Limb (tissue), 2 donors: ENCODE data around the gene TCEAL3.
"Not testable (repeated sequence)": the region's sequence is repeated elsewhere in the genome, so short reads cannot be mapped to it uniquely, and the experiment has no call there.

ENCODE experiments used
- DNase-seq, 2 donors: peaks; one replicate each; pipeline ENCODE4 v3.0.0-alpha.2; 2016; ENCODE audit errors: extremely low spot score in 2 of 2

TCEAL3 gene

DNA sequence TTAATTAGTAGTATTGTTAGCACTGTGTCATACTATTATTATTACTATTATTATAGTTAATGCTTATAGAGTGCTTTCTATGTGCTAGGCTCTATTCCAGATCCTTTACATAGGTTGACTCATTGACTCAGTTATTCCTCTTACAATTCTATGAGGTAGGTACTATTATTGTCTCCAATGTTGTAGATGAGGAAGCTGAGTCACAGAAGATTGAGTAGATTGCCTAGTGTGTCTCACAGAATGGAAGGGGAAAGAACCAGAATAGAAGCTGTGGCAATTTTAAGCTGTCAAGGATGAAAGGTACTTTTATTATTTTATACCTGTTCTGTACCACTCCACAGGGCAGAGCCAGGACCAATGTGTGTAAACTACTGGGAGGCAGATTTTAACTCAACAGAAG lies 19.1 kb downstream of the TCEAL3 start:
- DNase-seq = no peak

DNA sequence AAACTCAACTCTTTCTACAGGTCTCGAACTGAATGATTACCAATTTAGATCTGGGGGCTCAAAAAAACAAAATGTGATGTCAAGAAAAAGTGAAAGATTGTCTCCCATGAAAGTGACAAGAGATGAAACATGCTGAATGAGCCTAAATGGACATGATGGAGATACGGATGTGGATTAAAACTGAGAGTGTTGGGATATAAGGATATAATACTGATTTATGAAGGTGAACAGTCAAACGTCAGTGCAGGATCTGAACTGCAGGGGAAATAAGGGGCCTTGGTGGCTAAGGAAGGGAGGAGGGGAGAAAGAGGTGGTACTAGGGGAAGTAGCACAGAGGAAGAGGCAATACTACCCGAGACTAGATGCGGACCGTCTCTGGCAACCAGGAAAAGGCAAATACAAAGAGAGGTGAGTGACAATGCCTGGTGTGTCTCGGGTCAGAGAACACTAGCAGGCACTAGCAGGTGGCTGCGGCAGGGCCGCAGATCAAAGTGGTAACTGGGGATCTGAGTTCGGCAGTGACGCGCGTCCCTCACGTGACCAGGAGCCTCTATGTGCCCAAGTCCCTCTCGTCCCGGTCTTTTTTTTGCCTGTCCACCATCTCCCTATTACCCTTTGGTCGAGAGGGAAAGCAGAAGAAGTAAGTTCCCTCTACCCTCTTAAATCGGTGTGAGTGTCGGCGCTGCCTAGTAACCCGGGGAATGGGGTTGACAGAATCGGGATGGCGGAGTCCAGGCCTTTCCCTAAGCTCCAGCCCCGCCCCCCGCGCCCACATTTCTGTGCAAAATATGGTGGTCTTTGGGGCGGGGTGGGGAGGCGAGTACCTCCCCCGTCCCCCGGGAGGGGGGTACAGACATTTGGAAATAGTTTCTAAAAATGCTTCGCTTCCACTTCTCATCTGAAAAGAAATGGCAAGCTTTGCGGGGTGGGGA lies 20.9 kb downstream of the TCEAL3 start, which contains the start of gene TCEAL1:
Gene TCEAL1, plus strand, starts transcription at position 590 of the 932 bp plus-strand sequence. CDS start 942 bp downstream, outside the sequence.
- peak; percentile 26 to 83 for DNase-seq

DNA sequence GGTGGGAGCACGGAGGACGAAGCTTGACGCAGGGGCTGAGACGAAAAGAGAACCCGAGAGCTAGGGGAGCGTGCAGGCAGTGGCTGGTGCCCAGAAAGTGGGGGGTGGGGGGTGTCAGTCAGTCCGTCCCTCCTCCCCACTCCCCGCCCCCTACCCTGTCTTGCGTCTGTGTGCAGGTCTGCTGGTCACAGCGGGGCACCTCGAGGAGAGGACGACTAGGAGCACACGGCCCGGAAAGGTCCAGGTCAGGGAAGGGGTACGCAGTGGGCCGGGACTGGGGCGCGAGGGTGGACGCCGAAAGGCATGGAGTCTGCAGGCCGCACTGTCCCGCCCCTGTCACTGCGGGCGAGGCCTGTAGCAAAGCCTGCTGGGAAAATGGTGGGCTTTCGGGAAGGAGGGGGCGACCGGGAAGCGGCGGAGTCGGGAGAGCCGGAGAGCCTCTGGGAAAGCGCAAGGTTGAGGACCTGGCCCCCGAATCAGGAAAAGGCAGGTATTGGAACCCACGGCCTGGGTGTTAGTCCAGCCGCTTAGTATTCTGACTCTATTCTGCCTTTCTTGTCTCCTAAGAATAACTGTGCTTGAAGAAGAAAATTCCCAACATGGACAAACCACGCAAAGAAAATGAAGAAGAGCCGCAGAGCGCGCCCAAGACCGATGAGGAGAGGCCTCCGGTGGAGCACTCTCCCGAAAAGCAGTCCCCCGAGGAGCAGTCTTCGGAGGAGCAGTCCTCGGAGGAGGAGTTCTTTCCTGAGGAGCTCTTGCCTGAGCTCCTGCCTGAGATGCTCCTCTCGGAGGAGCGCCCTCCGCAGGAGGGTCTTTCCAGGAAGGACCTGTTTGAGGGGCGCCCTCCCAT lies 21.8 kb downstream of the TCEAL3 start:
- peak; percentile 70 to 85 for DNase-seq

DNA sequence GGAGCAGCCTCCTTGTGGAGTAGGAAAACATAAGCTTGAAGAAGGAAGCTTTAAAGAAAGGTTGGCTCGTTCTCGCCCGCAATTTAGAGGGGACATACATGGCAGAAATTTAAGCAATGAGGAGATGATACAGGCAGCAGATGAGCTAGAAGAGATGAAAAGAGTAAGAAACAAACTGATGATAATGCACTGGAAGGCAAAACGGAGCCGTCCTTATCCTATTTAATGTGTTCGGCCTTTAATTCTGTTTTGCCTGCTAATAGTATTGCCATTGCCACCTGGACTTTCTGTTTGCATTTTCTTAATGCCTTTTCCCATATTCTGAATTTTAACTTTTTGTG lies 22.4 kb downstream of the TCEAL3 start:
- DNase-seq = no peak

DNA sequence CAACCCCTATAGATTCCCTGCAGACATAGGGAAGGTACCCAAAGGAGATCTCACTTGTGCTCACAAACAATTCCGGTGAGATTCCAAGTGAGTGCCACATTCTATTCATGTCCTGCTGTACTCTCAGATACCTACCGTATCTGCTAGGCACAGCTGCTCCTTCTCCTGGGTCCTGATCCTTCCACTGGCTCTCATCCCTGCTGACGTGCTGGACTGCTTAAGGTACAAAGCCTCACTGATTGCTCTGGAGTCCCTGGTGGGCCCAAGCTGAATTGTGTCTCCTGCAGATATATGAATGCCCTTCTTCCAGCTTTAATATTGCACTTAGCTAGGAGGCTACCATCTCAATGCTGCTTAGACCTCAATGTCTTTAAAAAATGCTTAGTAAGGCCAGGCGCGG lies 23.4 kb downstream of the TCEAL3 start:
- no peak for DNase-seq

DNA sequence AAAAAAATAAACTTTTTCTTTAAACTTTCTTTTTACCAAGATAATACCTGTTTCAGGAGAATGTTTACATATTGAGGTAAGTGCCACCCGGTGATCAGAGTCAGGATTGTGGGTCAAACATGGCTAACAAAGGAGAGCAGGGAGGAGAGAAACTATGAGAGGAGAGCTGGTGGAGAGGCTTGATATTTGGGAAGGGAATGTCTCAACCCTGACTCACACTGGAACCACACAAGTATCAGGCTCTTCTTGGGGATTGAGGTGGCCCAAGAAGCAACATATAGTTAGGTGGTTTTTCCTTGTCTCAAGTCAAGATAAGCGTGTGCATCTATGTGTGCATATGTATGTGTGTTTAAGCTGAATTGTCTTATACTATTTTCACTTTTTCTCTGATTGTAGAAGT lies 27.7 kb downstream of the TCEAL3 start:
- no peak for DNase-seq

DNA sequence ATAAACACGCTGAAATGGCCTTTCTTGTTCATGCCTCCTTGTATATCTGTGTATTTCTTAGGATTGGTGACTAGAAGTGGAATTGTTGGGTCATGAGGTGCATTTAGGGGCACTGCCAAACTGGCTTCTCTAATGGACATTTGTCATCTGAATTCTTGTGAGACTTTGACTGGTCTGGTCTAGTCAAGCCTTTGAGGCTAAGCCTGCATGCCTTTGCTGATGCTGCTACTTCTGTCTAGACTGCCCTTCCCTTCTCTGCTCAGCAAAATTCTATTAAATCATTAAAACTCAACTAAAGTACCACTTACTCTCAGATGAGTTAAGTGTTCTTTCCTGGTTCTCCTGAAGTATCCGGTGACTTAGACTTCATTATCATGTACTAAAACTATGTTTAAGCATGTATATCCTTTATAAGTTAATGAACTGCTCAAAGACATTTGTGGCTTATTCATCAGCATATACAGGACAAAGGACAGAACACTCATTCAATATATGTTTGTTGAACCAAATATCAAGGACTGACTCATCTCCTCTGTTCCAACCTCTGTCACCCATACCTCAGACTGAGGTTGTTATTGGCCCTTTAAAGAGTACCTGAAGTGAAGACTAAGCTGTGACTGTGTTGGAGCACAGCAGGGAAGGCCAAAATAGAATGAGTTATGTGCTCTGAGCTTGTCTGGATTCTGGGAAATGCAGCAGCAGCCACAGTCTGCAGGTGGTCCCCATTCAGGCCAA lies 30.0 kb downstream of the TCEAL3 start:
- DNase-seq = no peak

DNA sequence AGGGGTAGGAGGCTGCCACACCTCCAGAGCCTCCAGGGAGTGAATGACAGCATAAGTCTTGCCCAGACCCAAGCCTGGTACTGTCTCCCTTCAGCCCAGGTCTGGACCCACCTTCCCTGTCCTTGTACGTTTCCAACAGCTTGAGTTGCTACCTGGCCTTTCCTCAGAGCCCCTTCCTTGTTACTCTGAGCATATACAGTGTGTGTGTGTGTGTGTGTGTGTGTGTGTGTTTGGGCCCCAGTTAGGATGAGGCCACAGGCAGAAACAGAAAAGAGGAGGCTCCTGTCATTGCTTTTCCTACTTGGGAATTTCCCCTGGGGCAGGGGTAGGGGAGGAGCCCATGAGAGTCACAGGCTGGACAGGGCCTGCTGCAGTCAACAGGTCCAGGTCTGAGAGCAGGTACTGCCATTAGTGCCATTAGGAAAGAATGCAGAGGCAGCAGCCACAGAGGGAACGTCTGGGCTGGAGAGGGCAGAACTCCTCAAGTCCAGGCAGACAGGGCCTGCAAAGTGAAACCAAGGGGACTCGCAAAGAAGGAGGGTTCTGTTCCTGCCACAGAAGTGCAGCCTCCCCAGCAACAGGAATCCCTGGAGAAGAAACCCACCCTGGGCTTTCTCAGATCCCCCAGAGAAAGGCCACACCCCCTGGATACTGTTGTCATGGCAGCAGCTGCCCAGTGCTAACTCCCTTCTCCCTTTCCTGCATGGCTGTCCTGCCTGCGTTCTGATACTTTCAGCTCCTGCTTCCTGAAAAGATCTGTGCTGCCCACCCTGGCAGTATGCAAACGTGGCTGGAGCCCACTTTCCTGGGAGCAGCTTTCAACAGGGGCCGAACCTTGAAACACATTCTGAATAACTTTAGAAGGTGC lies 30.9 kb downstream of the TCEAL3 start:
- DNase-seq = peak in 1 of 2 donors; percentile 54

DNA sequence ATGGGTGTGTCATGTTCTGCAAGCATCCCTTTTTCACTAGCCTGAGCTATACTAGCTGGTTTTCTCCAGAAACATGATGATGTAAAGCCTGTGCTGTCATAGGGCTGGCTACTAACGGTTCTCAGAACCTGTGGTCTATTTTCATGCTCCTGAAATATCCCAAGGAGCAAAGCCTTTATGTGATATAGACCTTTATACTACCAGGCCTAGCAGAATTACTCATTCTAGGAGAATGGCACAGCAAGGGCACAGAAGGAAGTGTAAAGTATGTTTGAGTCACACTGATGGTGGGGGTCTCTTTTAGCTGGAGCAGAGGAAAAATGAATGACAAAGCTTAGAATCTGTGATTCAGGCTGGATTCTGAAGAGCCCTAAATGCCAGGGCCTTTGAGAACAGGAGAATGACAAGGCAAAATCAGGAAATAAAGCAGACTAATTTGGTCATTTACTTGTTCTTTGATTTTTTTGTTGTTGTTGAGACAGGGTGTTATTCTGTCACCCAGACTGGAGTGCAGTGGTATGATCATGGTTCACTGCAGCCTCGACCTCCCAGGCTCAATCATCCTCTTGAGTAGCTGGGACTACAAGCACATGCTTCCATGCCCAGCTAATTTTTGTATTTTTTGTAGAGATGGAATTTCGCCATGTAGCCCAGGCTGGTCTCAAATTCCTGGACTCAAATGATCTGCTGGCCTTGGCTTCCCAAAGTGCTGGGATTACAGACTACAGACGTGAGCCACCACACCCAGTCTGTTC lies 32.8 kb downstream of the TCEAL3 start:
- no peak for DNase-seq

DNA sequence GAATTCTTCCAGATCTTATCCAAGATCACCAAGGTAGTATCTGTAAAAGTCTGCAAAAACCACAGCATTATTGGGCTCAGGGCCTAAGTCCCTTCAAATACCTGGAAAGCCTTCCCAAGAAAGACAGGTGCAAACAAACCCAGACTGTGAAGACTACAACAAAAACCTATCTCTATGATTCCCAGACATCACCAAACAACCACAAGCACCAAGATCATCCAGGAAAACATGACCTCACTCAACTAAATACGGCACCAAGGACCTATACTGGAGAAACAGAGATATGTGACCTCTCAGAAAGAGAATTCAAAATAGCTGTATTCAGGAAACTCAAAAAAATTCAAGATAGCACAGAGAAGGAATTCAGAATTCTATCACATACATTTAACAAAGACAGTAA lies 36.4 kb downstream of the TCEAL3 start:
- no peak for DNase-seq

DNA sequence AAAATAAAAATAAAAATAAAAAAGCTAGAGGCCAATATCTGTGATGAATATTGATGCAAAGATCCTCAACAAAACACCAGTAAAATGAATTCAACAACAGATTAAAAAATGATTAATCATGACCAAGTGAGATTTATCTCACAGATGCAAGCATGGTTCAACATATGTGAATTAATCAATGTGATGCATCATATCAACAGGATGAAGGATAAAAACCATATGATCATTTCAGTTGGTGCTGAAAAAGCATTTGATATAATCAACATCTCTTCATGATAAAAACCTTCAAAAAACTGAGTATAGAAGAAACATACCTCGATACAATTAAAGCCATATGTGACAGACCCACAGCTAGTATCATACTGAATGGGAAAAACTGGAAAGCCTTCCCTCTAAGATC lies 39.9 kb downstream of the TCEAL3 start:
- no peak for DNase-seq

DNA sequence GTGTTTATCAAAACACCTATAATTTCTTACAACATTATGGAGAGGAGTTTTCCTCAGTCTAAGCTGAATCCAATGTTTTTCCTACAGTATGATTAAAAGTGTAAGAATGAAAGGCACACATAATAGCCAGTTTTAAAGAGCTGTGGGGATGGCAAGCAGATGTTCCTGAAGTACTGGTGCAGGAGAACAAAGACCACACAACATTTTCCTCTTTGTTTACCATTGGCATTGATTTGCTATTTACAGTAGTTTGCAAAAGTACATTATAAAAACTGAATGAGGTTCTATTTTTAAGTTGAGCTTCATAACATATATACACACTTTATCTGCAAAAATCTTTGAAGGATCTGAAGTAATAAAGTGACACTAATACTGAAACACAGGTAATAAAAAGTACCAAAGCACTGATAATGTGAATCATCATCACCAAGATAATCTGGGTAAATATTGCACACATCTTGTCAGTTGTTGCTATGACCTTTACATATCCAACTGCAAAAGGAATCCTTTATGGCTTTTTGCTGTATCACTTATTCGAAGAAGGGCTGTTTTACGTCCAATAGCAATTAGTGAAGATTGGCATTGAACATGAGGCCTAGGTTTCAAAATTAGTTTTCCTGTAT lies 43.5 kb downstream of the TCEAL3 start:
- DNase-seq = no peak

DNA sequence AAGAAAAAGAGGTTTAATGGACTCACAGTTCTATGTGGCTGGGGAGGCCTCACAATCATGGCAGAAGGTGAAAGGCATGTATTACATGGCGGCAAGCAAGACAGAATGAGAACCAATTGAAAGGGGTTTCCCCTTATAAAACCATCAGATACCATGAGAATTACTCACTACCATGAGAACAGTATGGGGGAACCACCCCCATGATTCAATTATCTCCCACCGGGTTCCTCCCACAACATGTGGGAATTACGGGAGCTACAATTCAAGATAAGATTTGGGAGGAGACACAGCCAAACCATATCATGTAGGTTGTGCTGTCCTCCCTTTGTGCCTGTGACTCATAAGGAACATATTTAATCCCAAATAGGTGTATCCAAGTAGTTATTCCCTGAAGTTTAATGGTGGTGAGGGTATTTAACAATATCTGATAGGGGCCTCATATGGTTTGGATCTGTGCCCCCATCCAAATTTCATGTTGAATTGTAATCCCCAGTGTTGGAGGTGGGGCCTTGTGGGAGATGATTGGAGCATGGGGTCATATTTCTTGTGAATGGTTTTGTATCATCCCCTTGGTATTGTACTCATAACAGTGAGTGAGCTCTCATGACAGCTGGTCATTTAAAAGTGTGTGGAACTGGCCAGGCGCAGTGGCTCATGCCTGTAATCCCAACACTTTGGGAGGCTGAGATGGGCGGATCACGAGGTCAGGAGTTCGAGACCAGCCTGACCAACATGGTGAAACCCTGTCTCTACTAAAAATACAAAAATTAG lies 47.7 kb downstream of the TCEAL3 start:
- DNase-seq = not testable (repeated sequence)

DNA sequence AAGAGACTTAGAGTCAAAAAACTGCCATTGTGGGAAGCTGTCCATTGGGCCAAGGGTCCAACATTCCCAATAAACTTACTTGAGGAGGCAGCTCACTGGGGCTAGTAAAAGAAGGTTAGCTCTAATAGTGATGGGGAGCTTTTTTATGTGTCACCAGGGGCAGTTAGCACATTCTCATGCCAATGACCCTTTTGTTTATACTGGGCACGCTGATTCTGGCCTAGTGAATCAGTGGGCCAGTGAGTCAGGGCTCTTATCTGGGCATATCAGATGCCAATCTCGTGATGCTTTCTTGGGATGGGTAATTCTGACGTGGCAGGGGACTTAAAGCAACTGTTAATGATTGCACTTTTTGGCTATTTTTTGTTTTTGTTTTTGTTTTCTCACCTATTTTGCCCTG lies 48.9 kb downstream of the TCEAL3 start:
- DNase-seq = no peak

DNA sequence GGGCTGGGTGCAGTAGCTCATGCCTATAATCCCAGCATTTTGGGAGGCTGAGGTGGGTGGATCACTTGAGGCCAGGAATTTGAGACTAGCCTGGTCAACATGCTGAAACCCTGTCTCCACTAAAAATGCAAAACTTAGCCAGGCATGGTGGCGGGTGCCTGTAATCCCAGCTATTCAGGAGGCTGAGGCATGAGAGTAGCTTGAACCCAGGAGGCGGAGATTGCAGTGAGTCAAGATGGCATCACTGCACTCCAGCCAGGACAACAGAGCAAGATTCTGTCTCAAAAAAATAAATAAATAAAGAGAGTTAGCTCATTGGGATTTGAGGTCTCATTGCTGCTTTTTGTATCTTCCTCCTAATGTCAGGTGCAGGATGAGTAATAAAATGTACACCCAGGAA lies 49.3 kb downstream of the TCEAL3 start:
- not testable (repeated sequence) for DNase-seq

DNA sequence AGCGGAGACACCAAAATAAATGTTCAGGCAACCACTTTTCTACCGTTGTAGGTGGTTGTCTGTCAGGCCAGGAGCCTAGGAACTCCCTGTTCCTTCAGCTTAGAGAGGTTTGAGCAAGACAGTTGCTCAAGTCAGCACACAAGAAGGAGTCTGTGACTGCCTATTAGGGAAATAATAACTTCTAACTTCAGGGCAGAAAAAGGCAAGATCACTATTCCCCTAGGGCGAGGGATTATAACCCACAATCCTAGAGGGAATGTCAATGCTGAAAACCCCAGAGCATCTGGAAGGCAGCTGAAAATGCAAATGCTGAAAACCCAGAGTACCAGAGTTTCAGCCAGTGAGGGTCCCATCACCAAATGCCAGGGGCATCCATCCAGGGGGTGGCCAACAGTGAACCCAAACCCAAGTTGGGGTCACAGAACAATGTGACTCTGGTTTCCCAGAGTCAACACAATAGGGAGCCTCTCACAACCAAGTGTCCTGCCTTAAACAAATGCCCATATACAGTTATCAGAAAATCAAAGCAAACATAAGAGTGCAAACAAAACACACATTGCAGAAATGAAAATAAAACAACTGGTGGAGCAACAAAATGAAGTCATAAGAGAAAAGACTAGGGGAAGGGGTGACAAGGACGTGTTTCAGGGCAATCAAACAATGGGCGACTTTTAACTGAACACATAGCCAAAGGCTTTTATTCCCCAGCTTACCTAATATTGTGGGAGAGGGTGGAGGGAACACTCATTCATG lies 51.1 kb downstream of the TCEAL3 start:
- DNase-seq = no peak

DNA sequence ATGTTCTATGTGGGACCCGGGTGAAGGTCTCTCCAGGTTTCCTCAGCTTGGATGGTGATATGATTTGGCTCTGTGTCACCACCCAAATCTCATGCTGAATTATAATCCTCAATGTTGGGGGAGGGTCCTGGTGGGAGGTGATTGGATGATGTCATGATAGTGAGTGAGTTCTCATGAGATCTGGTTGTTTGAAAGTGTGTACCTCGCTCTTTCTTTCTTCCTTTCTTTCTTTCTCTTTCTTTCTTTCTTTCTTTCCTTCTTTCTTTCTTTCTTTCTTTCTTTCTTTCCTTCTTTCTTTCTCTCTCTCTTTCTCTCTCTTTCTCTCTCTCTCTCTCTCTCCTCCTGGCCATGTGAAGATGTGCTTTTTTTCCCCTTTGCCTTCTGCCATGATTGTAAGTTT lies 51.7 kb downstream of the TCEAL3 start:
- not testable (repeated sequence) for DNase-seq
